NOMO-1 (cell line): ENCODE measurements around the gene SULF2.
"Not testable (repeated sequence)": the region's sequence is repeated elsewhere in the genome, so short reads cannot be mapped to it uniquely, and the experiment has no call there.

ENCODE experiments used
- DNase-seq, 2 experiments: peaks; one replicate each; lab custom pipeline; 2025; ENCODE audit not compliant: unreplicated experiment in 2 of 2; lab: John Stamatoyannopoulos, UW

SULF2 gene

DNA sequence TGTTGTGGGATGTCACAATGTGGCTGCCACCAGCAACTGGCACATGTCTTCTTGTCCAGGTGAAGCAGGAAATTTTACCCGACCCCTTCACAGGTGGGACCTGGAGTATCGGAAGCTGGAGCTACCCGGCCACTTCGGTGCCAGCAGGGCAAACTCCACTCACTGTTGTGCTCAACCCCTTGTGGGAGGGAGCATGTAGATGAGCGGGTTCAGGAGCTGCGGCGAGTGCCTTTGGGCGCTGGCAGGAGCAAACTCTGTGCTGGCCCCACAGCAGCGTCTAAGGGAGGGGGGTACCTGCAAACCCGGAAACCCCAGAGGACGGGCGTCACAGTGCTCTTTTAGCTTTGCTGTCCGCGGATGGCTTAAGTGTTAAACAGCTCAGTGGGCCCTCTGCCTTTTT lies 20.7 kb upstream of the SULF2 start:
- DNase-seq, result no peak

DNA sequence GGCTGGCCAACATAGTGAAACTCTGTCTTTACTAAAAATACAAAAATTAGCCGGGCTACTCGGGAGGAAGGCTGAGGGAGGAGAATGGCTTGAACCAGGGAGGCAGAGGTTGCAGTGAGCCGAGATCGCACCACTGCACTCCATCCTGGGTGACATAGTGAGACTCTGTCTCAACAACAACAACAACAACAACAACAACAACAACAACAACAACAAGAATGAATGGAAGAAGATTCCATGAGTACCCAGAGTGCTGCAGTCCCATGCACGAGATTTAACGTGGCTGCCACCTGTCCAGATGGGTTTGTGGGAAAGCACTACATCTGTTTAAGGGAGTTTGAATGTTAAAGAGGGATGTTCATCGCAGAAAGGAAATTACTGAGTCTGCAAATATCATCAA lies 19.7 kb upstream of the SULF2 start:
- not testable (repeated sequence) for DNase-seq

DNA sequence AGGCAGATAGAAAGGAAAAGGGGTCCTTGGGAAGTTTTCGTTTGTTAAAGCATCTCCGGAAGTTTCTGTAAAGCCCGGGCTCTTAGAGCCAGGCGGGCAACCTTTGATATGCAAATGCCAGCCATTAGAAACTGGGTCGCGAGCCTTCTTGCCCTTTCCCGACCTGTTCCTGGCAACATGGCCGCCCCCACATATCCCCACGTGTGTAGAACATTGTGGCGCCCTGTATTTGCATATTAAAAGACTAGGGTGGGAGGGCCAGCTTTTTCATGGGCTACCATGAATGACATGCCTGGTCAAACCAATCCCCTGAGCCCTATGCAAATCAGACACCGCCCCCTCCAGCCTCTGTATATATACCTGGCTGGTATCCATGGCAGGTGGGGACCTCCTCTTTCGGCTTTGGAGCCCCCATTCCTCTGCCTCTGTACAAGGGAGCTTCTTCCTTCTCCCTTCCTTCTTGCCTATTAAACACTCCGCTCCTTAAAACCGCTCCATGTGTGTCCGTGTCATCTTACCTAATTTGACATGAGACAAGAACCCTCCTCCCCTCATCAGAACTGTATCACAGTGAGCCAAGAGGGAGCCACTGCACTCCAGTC lies 19.0 kb upstream of the SULF2 start:
- DNase-seq, result not testable (repeated sequence)

DNA sequence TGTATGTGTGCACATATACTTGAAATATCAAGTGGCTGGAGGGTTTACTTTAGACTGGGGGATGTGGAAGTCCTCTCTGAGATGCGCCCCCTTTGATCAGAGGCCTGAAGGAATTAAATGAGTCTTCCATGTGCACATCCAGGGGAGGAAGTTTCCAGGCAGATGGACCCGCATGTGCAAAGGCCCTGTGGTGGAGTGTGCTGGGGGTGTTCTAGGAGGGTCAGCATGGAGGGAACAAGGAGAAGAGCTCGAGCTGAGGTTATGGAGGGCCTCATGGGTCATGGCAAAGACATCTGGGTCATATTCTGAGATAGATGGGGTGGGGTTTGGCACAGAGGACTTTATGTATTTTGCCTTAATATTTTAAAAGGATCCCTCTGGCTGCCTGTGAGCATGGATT lies 17.7 kb upstream of the SULF2 start:
- no peak for DNase-seq

DNA sequence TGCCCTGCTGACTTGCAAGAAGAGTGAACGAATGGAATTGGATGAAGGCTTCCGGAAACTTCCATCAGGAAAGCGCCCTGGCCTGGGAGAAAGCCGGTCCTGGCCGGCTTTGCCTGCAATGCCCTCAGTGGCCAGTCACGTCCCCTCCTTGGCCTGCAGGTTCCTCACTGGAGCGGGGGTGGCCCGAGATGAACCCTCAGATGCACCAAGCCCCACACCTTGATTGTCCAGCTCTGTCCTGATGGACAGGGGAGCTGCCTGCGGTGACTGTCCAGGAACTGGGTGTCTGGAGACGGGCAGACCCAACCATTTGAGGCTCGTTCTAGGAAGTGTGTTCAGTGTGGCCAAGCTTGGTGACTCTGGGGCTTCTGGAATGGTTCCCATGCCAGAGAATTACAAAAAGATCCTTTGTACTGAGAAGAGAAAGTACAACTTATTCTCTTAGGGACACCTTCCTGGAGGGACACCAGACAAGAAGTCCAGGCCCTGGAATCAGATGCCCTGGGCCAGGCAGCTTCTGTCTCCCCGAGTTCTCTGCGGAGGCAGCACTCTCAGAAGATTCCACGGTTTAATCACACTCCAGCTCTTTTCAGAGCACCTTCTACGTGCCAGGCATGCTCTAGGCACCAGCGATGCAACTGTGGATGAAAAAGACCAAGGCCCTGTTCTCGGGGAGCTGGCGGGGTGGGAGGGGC lies 17.1 kb upstream of the SULF2 start:
- DNase-seq, result no peak

GRCh38 chr20:47801759-47802158 lies 16.5 kb upstream of the SULF2 start:
- no peak for DNase-seq

DNA sequence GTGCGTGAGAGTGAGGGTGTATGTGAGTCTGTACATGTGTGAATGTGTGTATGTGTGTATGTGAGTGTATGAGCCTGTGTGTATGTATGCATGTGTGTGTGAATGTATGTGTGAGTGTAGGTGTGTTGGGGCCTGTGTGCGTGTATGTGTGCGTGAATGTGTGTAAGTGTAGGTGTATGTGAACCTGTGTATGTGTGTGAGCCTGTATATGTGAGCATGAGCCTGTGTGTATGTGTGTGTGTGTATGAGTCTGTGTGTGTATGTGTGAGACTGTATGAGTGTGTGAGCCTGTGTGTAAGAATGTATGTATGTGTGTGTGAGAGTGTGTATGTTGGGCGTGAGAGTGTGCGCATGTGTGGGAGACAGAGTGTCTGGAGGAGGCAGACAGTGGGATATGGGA lies 15.8 kb upstream of the SULF2 start:
- no peak for DNase-seq

- no peak for DNase-seq
Measured at GRCh38 chr20:47800623-47801022, 15.3 kb upstream of the SULF2 start.

DNA sequence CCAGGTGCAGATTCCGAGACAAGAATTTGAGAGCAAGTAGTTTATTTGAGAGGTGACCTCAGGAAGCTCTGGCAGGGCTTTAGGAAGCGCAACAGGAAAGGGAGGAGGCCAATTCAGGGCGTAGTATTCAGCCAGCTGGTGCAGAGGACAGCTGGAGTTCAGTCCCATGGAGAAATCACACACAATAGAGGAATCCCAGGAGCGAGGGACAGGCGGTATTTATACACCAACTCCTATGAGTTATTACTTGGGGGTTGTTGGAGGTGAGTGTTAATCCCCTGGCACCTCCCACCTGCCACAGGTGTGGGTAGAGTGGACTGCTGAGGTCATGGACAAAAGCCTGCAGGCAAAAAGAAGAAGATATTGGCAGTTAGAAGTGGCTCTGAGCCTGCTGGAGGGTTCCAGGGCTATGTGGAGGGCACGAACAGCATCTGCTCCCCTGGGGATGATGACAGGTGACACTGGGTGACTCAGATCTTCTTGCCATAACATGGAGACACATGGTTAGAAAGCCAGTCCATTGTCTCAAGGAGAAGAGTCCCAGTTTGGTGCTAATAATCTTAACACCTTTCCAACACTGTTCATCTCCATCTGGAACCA lies 13.9 kb upstream of the SULF2 start:
- no peak for DNase-seq

DNA sequence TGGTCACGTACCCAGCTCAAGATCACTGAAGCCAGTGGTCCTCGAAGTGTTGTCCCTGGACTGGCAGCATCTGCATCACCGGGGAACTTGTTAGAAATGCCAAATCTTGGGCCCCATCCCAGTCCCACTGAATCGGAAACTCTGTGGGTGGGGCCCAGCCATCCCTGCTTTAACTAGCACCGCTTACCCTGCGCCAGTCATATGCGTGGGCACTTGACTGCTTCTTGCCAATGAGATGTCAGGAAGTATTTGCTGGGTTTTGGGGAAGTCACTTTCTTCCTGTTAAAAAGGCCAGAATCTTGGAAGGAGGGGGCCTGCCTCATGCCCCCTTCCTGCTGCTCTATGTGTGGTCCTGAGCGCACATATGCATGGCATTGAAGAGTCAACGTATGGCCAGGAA lies 11.7 kb upstream of the SULF2 start:
- DNase-seq, result no peak

GRCh38 chr20:47795214-47795907 lies 10.1 kb upstream of the SULF2 start:
- no peak for DNase-seq

DNA sequence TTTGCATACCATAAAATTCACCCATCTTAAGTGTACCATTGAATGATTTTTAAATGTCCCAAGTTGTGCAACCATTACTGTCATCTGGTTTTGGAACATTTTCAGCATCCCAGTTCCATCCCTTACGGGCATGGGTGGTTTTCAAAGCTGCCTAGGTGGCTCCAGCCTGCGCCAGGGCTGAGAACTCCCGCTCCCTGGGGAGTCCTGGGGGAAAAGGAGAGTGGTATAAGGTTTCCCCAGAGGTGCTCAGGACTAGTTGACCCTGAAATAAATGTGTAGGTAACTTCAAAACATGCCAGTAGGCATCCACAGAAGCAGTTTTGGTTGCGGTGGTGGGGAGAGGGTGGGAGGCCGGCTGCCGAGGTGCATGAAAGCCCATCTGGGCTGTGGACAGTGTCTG lies 9.0 kb upstream of the SULF2 start:
- DNase-seq, result not testable (repeated sequence)

GRCh38 chr20:47792021-47792618 lies 6.8 kb upstream of the SULF2 start:
- DNase-seq, result no peak

GRCh38 chr20:47791084-47791599 lies 5.9 kb upstream of the SULF2 start:
- DNase-seq, result no peak

GRCh38 chr20:47790580-47790965 lies 5.3 kb upstream of the SULF2 start:
- no peak for DNase-seq

- DNase-seq, result no peak
Measured at GRCh38 chr20:47789764-47790579, 4.7 kb upstream of the SULF2 start.

DNA sequence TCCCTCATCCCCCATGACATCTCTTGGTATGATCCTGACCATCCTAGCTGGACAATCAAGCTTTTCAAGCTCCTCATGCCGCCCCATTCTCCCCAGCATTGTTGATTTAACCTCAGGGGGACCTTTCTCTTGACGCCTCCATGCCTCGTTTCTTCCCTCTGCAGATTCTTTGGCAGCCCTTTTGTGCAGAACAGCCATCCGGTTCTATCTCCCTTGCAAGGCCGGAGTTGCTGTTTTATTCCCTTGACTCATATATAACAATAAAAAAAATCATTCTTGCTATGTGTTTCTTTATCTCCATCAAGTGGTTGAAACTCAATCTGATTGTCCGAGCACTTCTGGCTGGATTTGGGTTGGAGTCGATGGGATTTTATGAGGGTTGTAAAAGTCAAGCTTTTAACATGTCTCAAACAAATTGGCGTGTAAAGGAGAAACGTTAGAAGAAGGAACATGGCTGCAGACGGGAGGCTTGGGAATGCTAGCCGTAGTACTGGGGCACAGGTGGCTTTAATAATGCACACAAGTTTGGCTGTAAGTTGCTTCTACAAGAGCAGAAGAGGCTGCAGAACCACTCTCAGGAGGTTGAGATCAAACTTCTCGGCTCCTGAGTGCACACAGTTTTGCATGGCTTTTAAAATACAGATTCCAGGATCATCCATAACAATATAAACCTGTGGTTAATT lies 3.9 kb upstream of the SULF2 start:
- DNase-seq, result no peak

- no peak for DNase-seq
Measured at GRCh38 chr20:47788741-47789080, 3.4 kb upstream of the SULF2 start.

DNA sequence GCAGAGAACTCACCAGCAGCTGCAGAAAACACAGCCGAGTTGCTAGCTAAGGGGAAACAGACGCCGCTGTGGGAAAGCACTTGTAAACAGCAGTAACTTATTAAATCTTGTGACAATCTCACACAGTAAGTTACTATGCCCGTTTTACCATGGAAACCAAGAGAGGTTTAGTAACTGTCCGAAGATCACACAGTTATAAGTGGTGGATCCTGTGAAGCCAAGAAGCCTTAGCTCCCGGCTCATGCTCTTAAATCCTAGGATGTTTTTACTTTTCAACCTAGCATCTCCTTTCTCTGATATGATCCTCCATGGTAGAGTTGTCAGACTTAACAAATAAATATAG lies 1.5 kb upstream of the SULF2 start:
- no peak for DNase-seq
